22Rv1 (cell line): Measurements from ENCODE around the gene CPNE4.
A peak's percentile ranks its signal among the peaks of the same experiment; 100 is the strongest.

Source experiments
- H3K27ac ChIP-seq: fragments of 450-650 bp; 2 replicates; pipeline ENCODE4 v1.5.1; 2017
- ZFX ChIP-seq: fragments of 450-650 bp; IDR thresholded peaks from 2 replicates; pipeline ENCODE4 v1.6.1; 2017; ENCODE audit warnings: antibody characterized with exemption, borderline replicate concordance
- TF ChIP-seq, protein P1 (sequence below): fragments of 450-650 bp; IDR thresholded peaks from 2 replicates; pipeline ENCODE4 v1.5.1; 2017; ENCODE audit warnings: mild to moderate bottlenecking

Gene CPNE4

DNA sequence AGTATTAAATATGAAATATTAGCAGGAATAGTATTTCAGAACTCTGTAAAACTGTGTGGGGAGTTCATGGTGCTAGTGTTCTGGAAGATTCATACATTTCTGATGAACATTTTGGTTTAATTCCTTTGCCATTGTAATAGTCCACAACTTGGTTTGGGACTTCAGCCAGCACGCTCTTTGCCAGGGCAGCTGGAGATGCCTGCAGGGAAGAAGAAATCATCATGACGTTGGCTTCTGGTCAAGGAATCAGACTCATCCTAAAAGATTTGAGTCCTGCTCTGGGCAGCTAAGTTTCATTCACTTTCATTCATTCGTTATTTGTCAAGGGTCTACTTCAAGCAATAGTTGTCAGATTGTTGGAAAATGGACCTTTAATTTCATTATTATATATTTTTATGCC, 499.7 kb downstream of the CPNE4 start:
- H3K27ac ChIP-seq = no peak overlapping the region
- no peak for TF ChIP-seq ZFX
- TF ChIP-seq, protein P1, sequence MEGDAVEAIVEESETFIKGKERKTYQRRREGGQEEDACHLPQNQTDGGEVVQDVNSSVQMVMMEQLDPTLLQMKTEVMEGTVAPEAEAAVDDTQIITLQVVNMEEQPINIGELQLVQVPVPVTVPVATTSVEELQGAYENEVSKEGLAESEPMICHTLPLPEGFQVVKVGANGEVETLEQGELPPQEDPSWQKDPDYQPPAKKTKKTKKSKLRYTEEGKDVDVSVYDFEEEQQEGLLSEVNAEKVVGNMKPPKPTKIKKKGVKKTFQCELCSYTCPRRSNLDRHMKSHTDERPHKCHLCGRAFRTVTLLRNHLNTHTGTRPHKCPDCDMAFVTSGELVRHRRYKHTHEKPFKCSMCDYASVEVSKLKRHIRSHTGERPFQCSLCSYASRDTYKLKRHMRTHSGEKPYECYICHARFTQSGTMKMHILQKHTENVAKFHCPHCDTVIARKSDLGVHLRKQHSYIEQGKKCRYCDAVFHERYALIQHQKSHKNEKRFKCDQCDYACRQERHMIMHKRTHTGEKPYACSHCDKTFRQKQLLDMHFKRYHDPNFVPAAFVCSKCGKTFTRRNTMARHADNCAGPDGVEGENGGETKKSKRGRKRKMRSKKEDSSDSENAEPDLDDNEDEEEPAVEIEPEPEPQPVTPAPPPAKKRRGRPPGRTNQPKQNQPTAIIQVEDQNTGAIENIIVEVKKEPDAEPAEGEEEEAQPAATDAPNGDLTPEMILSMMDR = no peak

GRCh38 chr3:131532645-131533044, 502.2 kb downstream of the CPNE4 start:
- TF ChIP-seq, protein P1 = no peak
- no peak for TF ChIP-seq ZFX
- H3K27ac ChIP-seq = no peak overlapping the region

GRCh38 chr3:131530843-131531242, 504.0 kb downstream of the CPNE4 start:
- TF ChIP-seq ZFX = no peak
- TF ChIP-seq, protein P1 = no peak
- no peak overlapping the region for H3K27ac ChIP-seq

GRCh38 chr3:131530388-131530787, 504.4 kb downstream of the CPNE4 start:
- H3K27ac ChIP-seq = no peak overlapping the region
- TF ChIP-seq ZFX = no peak
- TF ChIP-seq, protein P1 = no peak

DNA sequence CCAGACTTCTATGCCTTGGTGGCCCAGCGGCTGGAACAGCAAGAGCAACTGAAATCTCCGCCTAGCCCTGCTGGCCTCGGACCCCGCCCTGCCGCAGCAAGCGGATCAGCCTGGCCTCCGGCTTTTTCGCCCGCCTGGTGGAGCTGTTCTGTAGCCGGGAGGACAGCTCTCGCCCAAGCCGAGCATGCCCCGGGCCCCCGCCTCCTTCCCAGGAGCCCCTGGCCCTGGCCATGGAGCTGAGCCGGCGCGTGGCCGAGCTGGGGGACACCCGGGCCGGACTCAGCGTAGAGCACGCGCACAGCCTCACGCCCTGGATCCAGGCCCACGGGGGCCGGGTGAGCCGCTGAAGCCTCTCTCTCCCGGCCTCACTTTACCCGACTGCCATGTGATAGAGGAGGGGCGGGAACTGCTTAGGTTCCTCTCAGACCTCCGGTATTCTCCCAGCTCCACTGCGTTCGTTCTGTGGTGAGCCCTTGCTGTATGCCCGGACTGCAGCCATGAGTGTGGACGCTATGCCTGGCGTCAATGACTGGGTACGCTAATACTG, 507.9 kb downstream of the CPNE4 start:
- no peak overlapping the region for H3K27ac ChIP-seq
- TF ChIP-seq ZFX = no peak
- TF ChIP-seq, protein P1 = peak; percentile 82

GRCh38 chr3:131518680-131519079, 516.1 kb downstream of the CPNE4 start:
- H3K27ac ChIP-seq = no peak overlapping the region
- TF ChIP-seq, protein P1 = no peak
- no peak for TF ChIP-seq ZFX

GRCh38 chr3:131505421-131505820, 529.4 kb downstream of the CPNE4 start:
- TF ChIP-seq, protein P1 = no peak
- no peak for TF ChIP-seq ZFX

More at GRCh38 chr3:131505421-131505820, 529.4 kb downstream of the CPNE4 start:
- no peak overlapping the region for H3K27ac ChIP-seq
